Measurements from ENCODE around the gene CCNL1.

The CCNL1 gene

DNA sequence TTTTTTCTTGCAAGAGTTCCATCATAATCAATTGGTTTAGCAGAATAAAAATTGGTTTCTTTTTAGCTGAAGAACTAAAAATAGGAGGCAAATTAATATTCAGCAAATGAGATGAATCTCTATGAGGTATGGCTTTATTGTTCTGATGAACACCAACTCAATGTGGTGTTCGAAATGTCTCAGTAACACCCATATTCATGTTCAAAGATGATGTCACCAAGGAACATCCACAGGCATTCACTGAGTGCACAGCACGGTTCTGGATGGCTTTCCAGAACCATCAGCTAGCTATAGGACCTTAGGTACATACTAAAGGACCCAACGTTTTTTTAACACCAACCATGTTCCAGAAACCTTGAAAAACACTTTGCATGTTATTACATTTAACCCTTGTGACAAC lies 42.7 kb downstream of the CCNL1 start:
- TF ChIP-seq, protein P1, sequence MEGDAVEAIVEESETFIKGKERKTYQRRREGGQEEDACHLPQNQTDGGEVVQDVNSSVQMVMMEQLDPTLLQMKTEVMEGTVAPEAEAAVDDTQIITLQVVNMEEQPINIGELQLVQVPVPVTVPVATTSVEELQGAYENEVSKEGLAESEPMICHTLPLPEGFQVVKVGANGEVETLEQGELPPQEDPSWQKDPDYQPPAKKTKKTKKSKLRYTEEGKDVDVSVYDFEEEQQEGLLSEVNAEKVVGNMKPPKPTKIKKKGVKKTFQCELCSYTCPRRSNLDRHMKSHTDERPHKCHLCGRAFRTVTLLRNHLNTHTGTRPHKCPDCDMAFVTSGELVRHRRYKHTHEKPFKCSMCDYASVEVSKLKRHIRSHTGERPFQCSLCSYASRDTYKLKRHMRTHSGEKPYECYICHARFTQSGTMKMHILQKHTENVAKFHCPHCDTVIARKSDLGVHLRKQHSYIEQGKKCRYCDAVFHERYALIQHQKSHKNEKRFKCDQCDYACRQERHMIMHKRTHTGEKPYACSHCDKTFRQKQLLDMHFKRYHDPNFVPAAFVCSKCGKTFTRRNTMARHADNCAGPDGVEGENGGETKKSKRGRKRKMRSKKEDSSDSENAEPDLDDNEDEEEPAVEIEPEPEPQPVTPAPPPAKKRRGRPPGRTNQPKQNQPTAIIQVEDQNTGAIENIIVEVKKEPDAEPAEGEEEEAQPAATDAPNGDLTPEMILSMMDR (IDR thresholded peaks at IDR 0.05; ENCODE audit: low read length), result no peak
- TF ChIP-seq EZH2 (optimal IDR thresholded peaks at IDR 0.05; ENCODE audit: low read depth, low read length) (no peak), EZH2phosphoT487 (IDR thresholded peaks at IDR 0.05; ENCODE audit: low read length) (no peak)
- Histone ChIP-seq H3K4me2 (ENCODE audit: low read depth, low read length) (no peak overlapping the region), H2AFZ (ENCODE audit: low read length) (no peak overlapping the region), H3K9me2 (replicated peaks; ENCODE audit: insufficient read depth, low read length) (no peaks in the 10 kb centered on the region), H3K27me3 (replicated peaks; ENCODE audit: insufficient read depth, low read length) (no peaks in the 10 kb centered on the region), H3K9me3 (replicated peaks; ENCODE audit: insufficient read depth, low read length) (no peaks in the 10 kb centered on the region), H3K9ac (ENCODE audit: low read length) (no peak overlapping the region), H3K36me3 (replicated peaks; ENCODE audit: insufficient read depth, low read length) (no peaks in the 10 kb centered on the region), H3F3A (ENCODE audit: insufficient read depth, low read length) (no peaks in the 10 kb centered on the region), H3K4me3 (ENCODE audit: low read length) (no peak overlapping the region), H3K79me2 (ENCODE audit: low read length) (no peaks in the 10 kb centered on the region), H3K4me1 (ENCODE audit: low read length) (peaks cover 5% of the 10 kb centered on the region; the same call in 1 of the 2 replicates), H3K27ac (ENCODE audit: low read length) (no peak overlapping the region), H4K20me1 (ENCODE audit: insufficient read depth, low read length) (no peaks in the 10 kb centered on the region)
- DNase-seq, result no peak

- Histone ChIP-seq H3K9me3 (replicated peaks; ENCODE audit: insufficient read depth, low read length) (no peaks in the 10 kb centered on the region), H3K79me2 (ENCODE audit: low read length) (no peaks in the 10 kb centered on the region), H4K20me1 (ENCODE audit: insufficient read depth, low read length) (no peaks in the 10 kb centered on the region), H3K4me2 (ENCODE audit: low read depth, low read length) (no peak overlapping the region), H3K27me3 (replicated peaks; ENCODE audit: insufficient read depth, low read length) (no peaks in the 10 kb centered on the region), H3K36me3 (replicated peaks; ENCODE audit: insufficient read depth, low read length) (no peaks in the 10 kb centered on the region), H3K4me1 (ENCODE audit: low read length) (0 out of 2 replicates have a peak, but pooled peaks cover 3% of the 10 kb centered on the region), H3K9ac (ENCODE audit: low read length) (no peak overlapping the region), H3K9me2 (replicated peaks; ENCODE audit: insufficient read depth, low read length) (no peaks in the 10 kb centered on the region), H3K27ac (ENCODE audit: low read length) (no peak overlapping the region), H3K4me3 (ENCODE audit: low read length) (no peak overlapping the region), H2AFZ (ENCODE audit: low read length) (no peak overlapping the region), H3F3A (ENCODE audit: insufficient read depth, low read length) (no peaks in the 10 kb centered on the region)
- TF ChIP-seq, protein P1 (IDR thresholded peaks at IDR 0.05; ENCODE audit: low read length), result no peak
- TF ChIP-seq EZH2 (optimal IDR thresholded peaks at IDR 0.05; ENCODE audit: low read depth, low read length) (no peak), EZH2phosphoT487 (IDR thresholded peaks at IDR 0.05; ENCODE audit: low read length) (no peak)
- no peak for DNase-seq
Measured at GRCh38 chr3:157116017-157116416, 43.9 kb downstream of the CCNL1 start.

DNA sequence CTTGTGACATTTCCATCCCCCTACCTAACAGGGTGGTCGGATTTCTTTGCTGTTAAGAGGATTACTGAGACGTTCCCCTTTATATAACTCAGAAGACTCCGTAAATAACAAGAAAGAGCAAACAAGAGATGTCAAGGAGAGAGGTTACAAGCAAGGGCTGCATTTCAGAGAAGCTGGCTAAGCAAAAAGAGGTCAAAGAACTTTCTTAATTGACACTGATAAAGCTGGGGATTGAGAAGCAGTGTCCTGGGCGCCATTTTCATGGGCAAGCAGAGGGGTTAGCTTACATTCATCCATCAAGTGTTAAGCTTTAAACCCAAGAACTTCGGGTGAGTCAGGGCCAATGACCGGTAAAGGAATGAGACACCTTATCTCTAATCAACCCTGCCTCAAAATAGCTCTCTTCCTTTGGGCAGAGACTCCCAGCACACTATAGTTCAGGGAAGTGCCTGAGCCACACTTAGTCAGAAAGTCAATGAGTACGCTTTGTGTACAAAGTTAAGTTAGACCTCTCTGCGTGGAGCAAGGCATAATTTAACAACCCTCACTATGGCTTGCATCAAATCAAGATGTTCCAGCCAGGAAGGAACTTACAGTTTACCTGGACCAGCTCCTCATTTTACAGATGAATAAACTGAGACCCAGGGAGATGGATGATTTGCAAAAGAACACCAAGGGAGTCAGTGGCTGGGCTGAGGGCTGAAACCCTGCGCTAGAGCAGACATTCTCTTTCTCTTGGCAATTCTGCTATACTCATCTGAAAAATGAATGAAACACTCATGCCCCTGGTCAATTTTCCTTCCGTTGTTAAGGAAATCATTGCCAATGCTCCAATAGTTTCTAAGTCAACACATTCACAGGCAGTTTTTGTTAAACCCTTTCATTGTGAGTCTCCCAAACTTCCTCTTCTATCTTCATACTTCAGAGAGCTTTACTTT lies 44.6 kb downstream of the CCNL1 start:
- H3K4me1 ChIP-seq (ENCODE audit: low read length), result 0 out of 2 replicates have a peak, but pooled peaks cover 3% of the 10 kb centered on the region
- no peak overlapping the region for H3K4me3 ChIP-seq (ENCODE audit: low read length)
- no peak for TF ChIP-seq EZH2 (optimal IDR thresholded peaks at IDR 0.05; ENCODE audit: low read depth, low read length)
- TF ChIP-seq EZH2phosphoT487 (IDR thresholded peaks at IDR 0.05; ENCODE audit: low read length), result no peak
- TF ChIP-seq, protein P1 (IDR thresholded peaks at IDR 0.05; ENCODE audit: low read length), result no peak
- no peaks in the 10 kb centered on the region for H3K27me3 ChIP-seq (replicated peaks; ENCODE audit: insufficient read depth, low read length)
- H3K79me2 ChIP-seq (ENCODE audit: low read length), result no peaks in the 10 kb centered on the region
- H3K36me3 ChIP-seq (replicated peaks; ENCODE audit: insufficient read depth, low read length), result no peaks in the 10 kb centered on the region
- H3K4me2 ChIP-seq (ENCODE audit: low read depth, low read length), result no peak overlapping the region
- H3K27ac ChIP-seq (ENCODE audit: low read length), result no peak overlapping the region
- H3K9me2 ChIP-seq (replicated peaks; ENCODE audit: insufficient read depth, low read length), result no peaks in the 10 kb centered on the region
- H3K9me3 ChIP-seq (replicated peaks; ENCODE audit: insufficient read depth, low read length), result no peaks in the 10 kb centered on the region
- no peak overlapping the region for H2AFZ ChIP-seq (ENCODE audit: low read length)
- no peaks in the 10 kb centered on the region for H4K20me1 ChIP-seq (ENCODE audit: insufficient read depth, low read length)
- no peak for DNase-seq
- no peaks in the 10 kb centered on the region for H3F3A ChIP-seq (ENCODE audit: insufficient read depth, low read length)
- H3K9ac ChIP-seq (ENCODE audit: low read length), result no peak overlapping the region
